K562 (cell line): Measurements from ENCODE around the gene CCDC93.

Experiments used
- NFE2 ChIP-seq: IDR thresholded peaks from 2 replicates; pipeline ENCODE4 v1.6.1; 2014; ENCODE audit warnings: antibody characterized with exemption, low read depth
- RBBP5 ChIP-seq: fragments of 200-600 bp; sonication (generic); IDR thresholded peaks from 2 replicates; pipeline ENCODE4 v1.6.1; 2012; ENCODE audit warnings: borderline replicate concordance, mild to moderate bottlenecking, low read length, control low read depth, inconsistent platforms; ENCODE audit not compliant: insufficient read depth, poor library complexity, severe bottlenecking
- THAP7 ChIP-seq: fragments of 250-450 bp; sonication (Bioruptor Pico); IDR thresholded peaks from 2 replicates; pipeline ENCODE4 v1.5.0; 2021
- ZBTB11 ChIP-seq, 3 experiments: fragments of 200-800 bp in 1 of 3; fragments of 250-450 bp in 1 of 3; fragments of 450-650 bp in 1 of 3; sonication (Bioruptor Pico) in 1 of 3; sonication (Bioruptor generic) in 1 of 3; formaldehyde crosslinking in 1 of 3; IDR thresholded peaks; 2 replicates each; pipeline versions ENCODE4 v1.6.1 to v1.8.0; 2016 to 2022; ENCODE audit warnings: mild to moderate bottlenecking in 2 of 3, missing genetic modification characterization in 2 of 3, missing compliant biosample characterization in 1 of 3, moderate library complexity in 1 of 3
- TF ChIP-seq, protein P1 (sequence below), 2 experiments: fragments of 450-650 bp; IDR thresholded peaks; 2 replicates each; pipeline ENCODE4 v1.6.1; 2016; ENCODE audit warnings: mild to moderate bottlenecking in 2 of 2, borderline replicate concordance in 1 of 2, low read depth in 1 of 2, moderate library complexity in 1 of 2

- TF ChIP-seq, protein P1, sequence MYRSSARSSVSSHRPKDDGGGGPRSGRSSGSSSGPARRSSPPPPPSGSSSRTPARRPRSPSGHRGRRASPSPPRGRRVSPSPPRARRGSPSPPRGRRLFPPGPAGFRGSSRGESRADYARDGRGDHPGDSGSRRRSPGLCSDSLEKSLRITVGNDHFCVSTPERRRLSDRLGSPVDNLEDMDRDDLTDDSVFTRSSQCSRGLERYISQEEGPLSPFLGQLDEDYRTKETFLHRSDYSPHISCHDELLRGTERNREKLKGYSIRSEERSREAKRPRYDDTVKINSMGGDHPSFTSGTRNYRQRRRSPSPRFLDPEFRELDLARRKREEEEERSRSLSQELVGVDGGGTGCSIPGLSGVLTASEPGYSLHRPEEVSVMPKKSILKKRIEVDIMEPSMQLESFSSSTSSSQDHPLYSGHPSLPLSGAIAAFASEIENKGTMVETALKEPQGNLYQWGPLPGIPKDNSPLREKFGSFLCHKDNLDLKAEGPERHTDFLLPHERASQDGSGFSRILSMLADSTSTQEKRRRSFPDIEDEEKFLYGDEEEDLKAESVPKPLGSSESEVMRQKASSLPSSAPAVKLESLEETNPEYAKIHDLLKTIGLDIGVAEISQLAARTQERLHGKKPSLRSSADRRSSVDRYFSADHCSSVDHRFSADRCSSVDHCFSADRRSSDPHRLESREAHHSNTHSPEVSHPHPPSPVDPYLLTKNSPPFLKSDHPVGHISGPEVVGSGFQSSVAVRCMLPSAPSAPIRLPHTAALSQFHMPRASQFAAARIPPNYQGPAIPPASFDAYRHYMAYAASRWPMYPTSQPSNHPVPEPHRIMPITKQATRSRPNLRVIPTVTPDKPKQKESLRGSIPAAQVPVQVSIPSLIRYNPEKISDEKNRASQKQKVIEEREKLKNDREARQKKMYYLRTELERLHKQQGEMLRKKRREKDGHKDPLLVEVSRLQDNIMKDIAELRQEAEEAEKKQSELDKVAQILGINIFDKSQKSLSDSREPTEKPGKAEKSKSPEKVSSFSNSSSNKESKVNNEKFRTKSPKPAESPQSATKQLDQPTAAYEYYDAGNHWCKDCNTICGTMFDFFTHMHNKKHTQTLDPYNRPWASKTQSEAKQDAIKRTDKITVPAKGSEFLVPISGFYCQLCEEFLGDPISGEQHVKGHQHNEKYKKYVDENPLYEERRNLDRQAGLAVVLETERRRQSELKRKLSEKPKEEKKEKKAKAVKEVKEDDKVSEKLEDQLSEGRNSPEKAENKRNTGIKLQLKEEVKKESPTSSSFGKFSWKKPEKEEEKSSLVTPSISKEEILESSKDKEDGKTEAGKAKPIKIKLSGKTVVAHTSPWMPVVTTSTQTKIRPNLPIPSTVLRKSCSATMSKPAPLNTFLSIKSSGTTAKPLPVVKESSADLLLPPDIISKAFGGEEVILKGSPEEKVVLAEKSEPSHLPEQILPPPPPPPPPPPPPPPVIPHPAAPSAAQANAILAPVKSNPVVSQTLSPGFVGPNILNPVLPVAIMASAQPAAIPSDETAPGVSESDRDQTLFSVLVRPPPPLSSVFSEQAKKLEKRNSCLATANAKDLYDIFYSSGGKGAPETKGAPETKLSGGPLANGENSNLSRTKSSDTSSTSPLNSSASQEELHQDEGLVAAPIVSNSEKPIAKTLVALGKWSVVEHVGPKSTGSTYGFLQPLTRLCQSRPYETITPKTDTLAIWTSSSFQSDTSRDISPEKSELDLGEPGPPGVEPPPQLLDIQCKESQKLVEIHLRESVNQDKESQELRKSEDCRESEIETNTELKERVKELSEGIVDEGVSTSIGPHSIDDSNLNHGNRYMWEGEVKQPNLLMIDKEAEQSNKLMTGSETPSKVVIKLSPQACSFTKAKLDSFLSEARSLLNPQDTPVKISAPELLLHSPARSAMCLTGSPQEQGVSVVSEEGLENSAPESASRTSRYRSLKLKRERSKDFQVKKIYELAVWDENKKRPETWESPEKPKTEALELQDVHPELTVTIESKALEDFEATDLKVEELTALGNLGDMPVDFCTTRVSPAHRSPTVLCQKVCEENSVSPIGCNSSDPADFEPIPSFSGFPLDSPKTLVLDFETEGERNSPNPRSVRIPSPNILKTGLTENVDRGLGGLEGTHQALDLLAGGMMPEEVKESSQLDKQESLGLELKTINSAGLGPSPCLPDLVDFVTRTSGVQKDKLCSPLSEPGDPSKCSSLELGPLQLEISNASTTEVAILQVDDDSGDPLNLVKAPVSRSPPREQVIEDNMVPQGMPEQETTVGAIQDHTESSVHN (IDR thresholded peaks at IDR 0.05; ENCODE audit: borderline replicate concordance in 1 of 2, low read depth in 1 of 2) = no peak
- TF ChIP-seq RBBP5 (no peak), ZBTB11 (CRISPR knock-in tag; IDR thresholded peaks at IDR 0.05) (no peak), NFE2 (no peak), THAP7 (CRISPR knock-in tag) (no peak)
These were observed 83.1 kb downstream of the CCDC93 start for GRCh38 chr2:117930775-117931174.
